Measurements from ENCODE around the gene FHOD1.

The FHOD1 gene

DNA sequence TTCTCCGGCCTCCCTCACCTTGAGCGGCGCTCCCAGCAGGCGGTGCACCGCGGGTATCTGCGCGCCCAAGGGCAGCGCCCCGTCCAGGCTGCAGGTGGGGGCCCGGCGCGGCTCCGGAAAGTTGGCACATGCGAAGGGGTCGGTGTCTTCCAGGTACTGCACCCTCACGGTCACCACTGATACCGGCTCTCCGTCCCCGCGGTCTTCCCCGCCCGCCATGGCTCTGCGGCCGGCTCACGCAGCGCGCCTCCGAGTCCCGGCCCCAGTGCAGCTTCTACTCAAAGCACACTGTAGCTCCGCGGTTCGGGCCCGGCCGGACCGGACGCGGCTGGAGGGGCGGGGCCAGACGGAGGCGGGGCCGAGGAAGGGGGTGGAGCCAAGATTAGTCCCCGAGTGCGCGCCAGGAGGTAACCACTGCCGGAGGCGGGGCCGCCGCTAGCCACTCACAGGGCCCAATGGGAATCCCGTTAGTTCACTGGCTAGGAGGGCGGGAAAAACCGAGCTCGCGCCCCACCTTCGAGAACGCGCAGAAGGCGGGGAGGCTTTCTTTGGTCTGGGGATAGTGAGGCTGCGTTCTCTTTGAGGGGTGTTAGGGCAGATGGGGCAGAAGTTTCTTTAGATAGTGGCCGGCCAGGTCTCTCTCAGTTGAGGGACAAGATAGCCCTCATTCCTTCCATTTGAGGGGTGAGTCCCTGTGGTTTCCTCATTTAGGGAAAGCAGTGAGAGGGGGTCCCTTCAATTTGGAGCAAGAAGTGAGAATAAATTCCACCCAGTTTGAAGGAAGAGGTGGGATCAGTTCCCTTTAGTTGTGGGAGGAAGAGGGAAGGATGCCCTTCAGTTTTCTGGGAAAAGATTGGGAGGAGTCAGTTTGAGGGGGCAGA, at the start of gene FHOD1:
Gene FHOD1, minus strand, starts transcription at position 290 of the 881 bp plus-strand sequence. Its CDS starts 71 bp downstream, at position 219.
- peak; percentile 93 for DNase-seq

DNA sequence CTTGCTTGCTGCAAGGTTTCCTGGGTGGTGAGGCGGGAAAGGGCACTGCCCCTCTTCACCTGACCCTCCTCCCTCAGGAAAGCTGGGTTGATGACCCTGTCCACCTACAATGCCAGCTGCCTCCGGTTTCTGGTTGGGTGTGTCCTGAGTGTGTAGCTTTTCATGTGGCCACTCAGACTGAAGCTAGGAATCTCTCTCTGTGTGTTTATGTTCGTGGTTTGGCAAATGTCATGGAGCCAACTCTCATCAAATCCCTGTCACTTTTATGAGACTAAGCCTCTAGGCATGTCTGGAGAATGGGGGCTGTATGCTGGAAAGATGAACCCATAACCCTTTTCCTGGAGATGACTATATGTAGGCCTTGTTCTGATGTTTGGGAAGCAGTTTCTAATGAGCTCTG, 49.1 kb upstream of the FHOD1 start:
- no peak for DNase-seq

DNA sequence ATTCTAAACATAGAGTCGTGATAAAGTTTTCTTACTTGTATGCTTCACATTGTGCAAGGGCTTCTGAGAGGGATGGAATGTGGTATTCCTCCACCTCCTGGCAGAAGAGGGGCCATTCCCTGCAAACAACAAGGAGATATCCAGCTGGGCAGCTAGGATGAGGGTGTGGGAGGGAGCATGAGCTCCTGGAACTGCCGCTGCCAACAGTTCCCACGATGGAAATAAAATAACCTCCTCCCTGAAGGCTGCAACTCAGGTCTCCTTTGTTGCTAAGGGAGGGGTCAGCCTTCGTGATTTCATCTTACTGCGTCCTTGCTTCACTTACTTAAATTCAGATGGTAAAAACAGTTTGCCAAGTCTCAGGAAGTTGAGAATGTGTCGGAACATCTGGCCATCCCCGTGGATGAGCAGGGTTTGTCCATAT, 47.7 kb upstream of the FHOD1 start:
- no peak for DNase-seq

DNA sequence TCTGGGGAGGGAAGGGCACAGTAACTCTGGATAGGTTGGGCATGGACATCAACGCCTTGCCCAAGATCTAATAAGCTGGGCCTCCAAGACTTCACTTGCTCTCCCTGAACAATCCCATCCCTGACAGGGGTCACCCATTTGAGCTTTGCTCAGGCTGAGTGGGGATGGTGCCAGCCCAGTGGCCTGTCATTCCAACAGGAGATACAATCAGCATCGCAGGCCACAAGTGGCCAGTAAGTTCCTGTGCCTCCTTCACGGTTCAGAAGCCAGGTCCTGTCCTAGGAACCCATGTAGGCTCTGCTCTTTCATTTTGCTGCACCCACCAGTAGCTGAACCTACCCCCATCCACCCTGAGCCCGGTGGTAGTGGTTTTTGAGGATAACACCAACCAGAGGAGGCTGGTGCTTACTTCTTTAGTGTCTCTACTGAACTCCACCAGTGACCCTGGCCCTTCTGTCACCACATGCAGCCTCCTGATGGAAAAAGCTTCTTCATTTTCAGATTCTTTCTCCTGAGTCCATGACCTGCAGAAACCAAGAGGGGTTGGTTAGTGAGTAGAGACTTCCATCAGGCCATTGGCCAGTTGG, 47.0 kb upstream of the FHOD1 start:
- no peak for DNase-seq

DNA sequence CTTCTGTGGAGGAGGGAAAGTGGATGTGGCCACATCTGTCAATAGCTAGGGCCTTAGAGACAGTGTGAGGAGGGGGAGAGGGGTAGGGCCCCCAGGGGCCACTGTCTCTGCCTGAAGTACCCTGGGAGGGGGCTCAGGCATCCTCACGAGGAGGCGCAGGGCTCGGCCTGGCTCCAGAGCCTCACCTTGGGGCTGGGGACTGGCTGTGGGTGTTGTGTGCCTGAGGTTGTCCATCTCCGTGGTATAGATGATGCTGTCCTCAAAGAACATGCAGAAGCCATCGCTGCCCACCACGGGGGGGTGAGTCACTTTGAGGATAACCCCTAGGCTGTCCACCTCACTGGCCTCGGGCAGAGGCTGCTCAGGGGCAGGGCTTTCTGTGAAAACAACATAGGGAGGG, 44.2 kb upstream of the FHOD1 start:
- no peak for DNase-seq

GRCh38 chr16:67287960-67288359, 40.7 kb upstream of the FHOD1 start:
- no peak for DNase-seq

- DNase-seq, result no peak
Measured at GRCh38 chr16:67286441-67287235, 39.4 kb upstream of the FHOD1 start.

DNA sequence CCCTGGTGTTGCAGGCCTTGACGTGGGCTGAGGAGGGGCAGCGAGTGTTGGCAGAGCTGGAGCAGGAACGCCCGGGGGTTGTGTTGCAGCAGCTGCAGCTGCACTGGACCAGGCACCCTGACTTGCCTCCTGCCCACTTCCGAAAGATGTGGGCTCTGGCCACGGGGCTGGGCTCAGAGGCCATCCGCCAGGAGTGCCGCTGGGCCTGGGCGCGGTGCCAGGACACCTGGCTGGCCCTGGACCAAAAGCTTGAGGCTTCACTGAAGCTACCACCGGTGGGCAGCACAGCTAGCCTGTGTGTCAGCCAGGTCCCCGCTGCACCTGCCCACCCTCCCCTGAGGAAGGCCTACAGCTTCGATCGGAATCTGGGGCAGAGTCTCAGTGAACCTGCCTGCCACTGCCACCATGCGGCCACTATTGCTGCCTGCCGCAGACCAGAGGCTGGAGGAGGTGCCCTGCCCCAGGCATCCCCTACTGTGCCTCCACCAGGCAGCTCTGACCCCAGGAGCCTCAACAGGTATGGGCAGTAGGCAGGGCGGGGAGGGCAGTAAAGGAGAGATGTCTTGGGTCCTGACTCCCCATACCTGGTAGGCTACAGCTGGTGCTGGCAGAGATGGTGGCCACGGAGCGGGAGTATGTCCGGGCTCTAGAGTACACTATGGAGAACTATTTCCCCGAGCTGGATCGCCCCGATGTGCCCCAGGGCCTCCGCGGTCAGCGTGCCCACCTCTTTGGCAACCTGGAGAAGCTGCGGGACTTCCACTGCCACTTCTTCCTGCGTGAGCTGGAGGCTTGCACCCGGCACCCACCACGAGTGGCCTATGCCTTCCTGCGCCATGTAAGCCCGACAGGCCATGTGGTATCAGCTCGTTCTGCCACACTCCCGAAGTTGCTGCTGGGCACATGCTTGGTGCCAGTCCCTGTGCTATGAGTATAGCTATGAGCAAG, 37.7 kb upstream of the FHOD1 start:
- peak; percentile 22 for DNase-seq

- DNase-seq, result no peak
Measured at GRCh38 chr16:67283826-67284555, 36.7 kb upstream of the FHOD1 start.

DNA sequence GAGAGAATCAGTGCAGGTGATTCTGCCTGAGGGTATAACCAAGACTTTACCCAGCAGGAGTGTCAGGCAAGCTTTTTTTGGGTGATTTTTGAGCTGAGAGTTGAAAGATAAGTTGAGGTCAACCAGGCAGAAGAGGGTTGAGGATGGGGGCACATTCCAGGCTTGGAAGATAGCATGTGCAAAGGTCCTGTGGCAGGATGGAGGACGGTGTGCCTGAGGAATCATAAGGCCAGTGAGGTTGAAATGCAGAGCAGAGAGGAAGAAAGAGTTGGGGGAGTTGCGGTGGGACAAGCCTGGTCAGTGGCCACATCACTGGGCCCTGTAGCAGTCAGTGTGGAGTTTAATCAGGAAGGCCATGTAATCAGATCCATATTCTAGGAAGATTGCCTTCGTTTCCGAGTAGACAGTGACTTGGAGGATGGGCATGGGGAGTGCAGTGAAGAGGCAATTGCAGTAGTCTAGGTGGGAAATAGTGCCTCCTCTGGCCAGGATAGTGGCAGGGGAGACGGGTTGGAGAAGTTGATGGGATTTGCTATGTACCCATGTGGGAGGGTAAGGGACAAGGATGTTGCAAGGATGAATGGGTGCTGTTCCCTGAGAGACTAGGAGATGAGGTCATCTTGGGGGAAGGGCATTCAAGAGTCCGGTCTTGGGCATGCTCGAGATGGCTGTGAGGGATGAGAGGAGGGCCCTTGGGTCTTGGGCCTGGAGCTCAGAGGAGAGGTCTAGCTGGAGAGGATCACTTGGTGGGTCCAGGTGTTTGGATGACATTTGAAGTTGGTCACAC, 36.0 kb upstream of the FHOD1 start:
- no peak for DNase-seq

DNA sequence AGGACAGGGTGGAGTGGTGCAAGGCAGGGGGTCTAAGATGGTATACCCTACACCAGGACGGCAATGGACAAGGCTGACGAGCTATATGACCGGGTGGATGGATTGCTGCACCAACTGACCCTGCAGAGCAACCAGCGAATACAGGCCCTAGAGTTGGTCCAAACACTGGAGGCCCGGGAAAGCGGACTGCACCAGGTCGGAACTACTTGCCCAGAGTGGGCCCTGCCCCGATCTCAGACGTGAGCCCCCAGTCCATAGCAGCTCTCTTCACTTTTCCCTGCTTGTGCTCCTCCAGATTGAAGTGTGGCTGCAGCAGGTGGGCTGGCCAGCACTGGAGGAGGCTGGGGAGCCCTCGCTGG, 35.1 kb upstream of the FHOD1 start:
- no peak for DNase-seq

DNA sequence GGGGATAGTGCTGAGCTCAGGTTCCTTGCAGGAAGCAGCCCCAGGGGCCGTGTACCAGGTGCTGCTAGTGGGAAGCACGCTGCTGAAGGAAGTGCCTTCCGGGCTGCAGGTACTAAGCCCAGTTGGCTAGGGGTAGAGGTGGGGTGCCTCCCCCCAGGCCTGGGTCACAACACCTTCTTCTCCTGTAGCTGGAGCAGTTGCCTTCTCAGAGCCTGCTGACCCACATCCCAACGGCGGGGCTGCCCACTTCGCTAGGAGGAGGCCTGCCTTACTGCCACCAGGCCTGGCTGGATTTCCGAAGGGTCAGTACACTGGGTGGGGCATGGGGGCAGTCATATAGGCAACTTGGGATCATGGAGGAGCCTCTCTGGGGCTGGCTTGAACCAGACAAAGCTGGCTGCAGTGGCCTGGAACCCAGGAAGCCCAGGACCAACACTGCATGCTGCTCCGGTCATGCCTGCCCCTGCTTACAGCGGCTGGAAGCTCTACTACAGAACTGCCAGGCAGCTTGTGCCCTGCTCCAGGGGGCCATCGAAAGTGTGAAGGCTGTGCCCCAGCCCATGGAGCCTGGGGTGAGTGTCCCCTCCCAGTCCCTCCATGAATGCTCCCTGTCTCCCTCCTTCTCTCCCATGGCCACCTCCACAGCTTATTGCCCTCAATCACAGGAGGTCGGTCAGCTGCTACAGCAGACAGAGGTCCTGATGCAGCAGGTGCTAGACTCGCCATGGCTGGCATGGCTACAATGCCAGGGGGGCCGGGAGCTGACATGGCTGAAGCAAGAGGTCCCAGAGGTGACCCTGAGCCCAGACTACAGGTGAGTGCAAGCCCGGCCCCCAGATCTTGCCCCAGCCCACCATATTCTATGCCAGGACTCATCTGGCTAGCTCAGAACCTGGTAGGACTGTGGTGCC, 34.5 kb upstream of the FHOD1 start:
- no peak for DNase-seq

- DNase-seq, result no peak
Measured at GRCh38 chr16:67280090-67281015, 33.1 kb upstream of the FHOD1 start.

DNA sequence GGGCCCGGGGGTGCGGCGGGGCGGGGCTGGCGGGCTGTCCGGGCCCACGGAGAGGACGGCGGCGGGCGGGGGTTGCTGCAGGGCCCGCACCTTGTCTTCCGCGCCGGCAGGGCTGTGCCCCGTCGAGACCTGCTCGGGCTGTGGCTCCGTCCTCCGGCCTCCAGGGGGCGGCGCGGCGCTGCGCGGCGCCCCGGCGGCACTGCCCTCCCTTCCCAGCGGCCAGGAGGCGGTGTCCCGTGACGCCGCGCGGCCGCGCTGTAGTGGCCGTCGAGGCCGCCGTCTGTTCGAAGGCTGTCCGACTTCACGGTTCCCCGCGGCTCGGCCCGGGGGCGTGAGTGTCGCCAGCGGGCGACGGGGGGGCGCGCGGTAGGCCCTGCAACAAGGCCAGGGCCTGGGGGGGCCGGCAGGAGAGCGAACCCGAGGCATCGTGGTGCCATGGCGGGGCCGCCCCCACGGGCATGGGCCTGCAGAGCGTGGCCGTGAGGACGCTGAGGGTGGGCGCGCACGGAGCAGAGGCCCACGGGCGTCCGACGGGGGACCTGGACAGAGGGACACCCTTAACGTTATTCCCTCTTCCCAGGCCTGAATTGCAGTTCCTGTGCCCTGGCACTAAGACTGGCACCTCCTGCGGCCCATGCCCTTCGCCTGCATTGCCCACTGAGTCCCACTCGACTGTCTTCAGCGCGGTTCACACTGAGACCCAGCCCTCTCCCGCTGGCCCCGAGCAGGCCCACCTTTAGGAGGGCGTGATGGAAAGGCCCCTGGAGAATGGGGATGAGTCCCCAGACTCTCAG, 32.2 kb upstream of the FHOD1 start, which contains the start of gene PLEKHG4:
Gene PLEKHG4, plus strand, starts transcription at position 237 of the 794 bp plus-strand sequence. Its CDS starts 513 bp downstream, at position 750.
- DNase-seq, result peak; percentile 90

- peak; percentile 70 for DNase-seq
Measured at GRCh38 chr16:67278773-67279295, 31.6 kb upstream of the FHOD1 start.

- DNase-seq, result no peak
Measured at GRCh38 chr16:67277999-67278772, 30.9 kb upstream of the FHOD1 start.

Measured in DMS53 (cell line).